NCI-H146 (cell line): Measurements from ENCODE around the gene MEF2B.
"Not testable (repeated sequence)": the region's sequence is repeated elsewhere in the genome, so short reads cannot be mapped to it uniquely, and the experiment has no call there.

Source experiments
- DNase-seq: peaks from one replicate; lab custom pipeline; 2025; lab: John Stamatoyannopoulos, UW

Gene MEF2B

GRCh38 chr19:19126102-19126501, 44.0 kb downstream of the MEF2B start:
- no peak for DNase-seq

GRCh38 chr19:19123386-19123785, 46.7 kb downstream of the MEF2B start:
- no peak for DNase-seq

GRCh38 chr19:19122902-19123301, 47.2 kb downstream of the MEF2B start:
- no peak for DNase-seq

DNA sequence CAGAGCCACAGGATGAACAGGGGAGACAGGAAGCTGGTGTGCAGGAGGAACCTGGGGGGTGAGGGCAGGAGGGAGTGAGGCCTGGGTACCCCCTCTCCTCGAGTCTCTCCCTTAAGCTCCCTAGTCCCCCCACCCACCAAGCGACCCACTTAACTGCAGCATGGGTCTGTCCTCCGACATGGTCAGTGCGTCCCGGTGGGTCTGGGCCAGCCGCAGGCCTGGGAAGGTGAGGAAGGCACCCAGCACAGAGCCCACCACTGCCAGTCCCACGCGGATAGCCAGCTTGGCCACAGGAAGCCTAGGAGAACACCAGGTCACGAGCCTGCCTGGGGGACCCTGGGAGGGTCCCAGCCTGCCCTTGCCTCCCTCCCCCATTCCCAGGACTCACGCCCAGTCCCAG, 48.7 kb downstream of the MEF2B start:
- DNase-seq = no peak

GRCh38 chr19:19120308-19121231, 49.5 kb downstream of the MEF2B start:
- no peak for DNase-seq

- DNase-seq = no peak
Observed at GRCh38 chr19:19119325-19120237, 50.5 kb downstream of the MEF2B start.

- peak; percentile 51 for DNase-seq
Observed at GRCh38 chr19:19115954-19116353, 54.1 kb downstream of the MEF2B start.

- DNase-seq = peak; percentile 16
Observed at GRCh38 chr19:19113040-19113626, 56.9 kb downstream of the MEF2B start.

GRCh38 chr19:19111967-19112580, 58.0 kb downstream of the MEF2B start:
- DNase-seq = no peak

GRCh38 chr19:19111136-19111835, 58.8 kb downstream of the MEF2B start:
- no peak for DNase-seq

GRCh38 chr19:19110410-19111135, 59.5 kb downstream of the MEF2B start:
- DNase-seq = peak; percentile 46

- no peak for DNase-seq
Observed at GRCh38 chr19:19109601-19110000, 60.5 kb downstream of the MEF2B start.

GRCh38 chr19:19107654-19108053, 62.4 kb downstream of the MEF2B start:
- DNase-seq = no peak

DNA sequence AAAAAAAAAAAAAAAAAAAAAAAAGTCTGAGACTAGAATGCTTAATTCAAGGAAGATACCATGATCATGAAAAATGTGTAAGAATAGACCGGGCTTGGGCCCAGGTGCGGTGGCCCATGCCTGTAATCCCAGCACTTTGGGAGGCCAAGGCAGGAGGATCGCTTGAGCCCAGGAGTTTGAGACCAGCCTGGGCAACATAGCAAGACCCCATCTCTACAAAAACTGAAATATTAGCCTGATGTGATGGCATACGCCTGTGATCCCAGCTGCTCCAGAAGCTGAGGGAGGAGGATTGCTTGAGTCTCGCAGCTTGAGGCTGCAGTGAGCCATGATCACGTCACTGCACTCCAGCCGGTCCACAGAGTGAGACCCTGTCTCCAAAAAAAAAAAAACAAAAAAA, 63.1 kb downstream of the MEF2B start:
- DNase-seq = not testable (repeated sequence)

DNA sequence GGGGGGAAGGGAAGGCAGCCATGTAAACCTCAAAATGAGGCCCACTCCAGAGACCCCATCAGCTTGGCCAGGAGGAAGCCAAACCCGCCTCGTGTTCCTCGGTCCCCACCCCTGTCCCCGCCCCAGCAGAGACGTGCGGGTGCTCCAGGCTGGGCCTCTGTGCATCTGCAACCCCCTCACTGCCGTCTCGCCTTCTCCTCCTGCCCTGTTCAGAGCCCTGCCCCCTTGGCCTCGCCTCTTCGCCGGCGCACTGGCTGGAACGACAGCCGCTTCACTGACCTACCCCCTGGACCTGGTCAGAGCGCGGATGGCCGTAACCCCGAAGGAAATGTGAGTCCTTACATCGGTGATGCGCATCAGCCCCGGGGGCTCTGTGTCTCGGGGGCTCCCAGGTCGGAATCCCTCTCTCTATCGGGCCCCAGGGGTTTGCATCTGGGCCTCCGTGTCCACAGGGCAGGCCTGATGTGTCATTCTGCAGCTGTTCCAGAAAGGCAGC, 64.0 kb downstream of the MEF2B start:
- peak; percentile 80 for DNase-seq

GRCh38 chr19:19105365-19106055, 64.6 kb downstream of the MEF2B start:
- DNase-seq = peak; percentile 93

- no peak for DNase-seq
Observed at GRCh38 chr19:19103167-19103566, 66.9 kb downstream of the MEF2B start.

- DNase-seq = not testable (repeated sequence)
Observed at GRCh38 chr19:19102566-19102965, 67.5 kb downstream of the MEF2B start.

- DNase-seq = no peak
Observed at GRCh38 chr19:19101540-19101939, 68.5 kb downstream of the MEF2B start.
